Gastrocnemius medialis (tissue), 4 donors: Measurements from ENCODE around the gene PER3.

ENCODE experiments used
- POLR2A ChIP-seq, 2 donors: fragments of 450-650 bp; IDR thresholded peaks; one replicate each; pipeline ENCODE4 v1.6.1; 2017; ENCODE audit warnings: antibody characterized with exemption in 2 of 2, mild to moderate bottlenecking in 2 of 2, moderate library complexity in 2 of 2
- TF ChIP-seq, protein P1 (sequence below), 5 experiments: fragments of 450-650 bp in 3 of 5; fragments of 200-600 bp in 2 of 5; sonication (generic) in 2 of 5; IDR thresholded peaks in 4 of 5; conservative IDR thresholded peaks in 1 of 5; 1 replicate in 4 of 5; 2 replicates in 1 of 5; pipeline ENCODE4 v1.5.1; 2016 to 2019; ENCODE audit warnings: antibody characterized with exemption in 5 of 5, mild to moderate bottlenecking in 3 of 5, moderate library complexity in 3 of 5

DNA sequence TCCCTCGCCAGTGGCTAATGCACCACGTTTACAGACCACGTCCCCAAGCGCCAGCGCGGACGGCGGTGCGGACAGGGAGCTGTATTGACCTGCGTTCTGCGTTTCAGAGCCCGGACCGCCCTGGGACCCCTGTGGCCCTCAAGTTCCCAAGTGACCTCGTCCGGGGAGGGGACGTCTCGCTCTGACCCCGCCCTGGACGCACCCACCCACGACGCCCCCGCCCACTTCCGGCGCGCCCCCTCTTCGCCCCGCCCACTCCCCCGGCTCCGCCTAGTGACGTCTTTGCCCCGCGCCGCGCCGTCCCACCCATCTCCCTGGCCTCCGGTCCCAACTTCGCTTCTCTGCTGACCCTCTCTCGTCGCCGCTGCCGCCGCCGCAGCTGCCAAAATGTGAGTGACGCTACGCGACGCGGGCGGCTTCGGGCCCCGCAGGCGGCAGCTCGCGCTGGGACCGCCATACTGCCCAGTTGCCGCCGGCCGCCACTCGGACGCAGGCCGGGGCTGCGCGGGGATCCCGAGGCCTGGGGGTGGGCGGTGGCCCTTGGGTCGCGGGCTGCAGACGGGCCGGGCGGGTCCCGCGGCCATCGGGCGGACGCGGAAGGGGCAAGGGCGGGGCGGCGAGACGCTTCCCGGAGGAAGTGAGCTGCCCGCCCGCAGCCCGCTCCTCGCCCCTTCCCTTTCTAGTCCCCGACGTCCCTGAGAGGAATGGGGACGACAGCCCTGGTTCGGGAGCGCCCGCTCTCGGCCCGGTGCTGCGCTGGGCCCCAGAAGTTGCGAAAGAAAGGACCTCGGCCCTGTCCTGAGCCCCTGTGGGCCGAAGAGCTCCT is 12.9 kb upstream of the PER3 start, which contains the start of gene VAMP3:
- TF ChIP-seq, protein P1, sequence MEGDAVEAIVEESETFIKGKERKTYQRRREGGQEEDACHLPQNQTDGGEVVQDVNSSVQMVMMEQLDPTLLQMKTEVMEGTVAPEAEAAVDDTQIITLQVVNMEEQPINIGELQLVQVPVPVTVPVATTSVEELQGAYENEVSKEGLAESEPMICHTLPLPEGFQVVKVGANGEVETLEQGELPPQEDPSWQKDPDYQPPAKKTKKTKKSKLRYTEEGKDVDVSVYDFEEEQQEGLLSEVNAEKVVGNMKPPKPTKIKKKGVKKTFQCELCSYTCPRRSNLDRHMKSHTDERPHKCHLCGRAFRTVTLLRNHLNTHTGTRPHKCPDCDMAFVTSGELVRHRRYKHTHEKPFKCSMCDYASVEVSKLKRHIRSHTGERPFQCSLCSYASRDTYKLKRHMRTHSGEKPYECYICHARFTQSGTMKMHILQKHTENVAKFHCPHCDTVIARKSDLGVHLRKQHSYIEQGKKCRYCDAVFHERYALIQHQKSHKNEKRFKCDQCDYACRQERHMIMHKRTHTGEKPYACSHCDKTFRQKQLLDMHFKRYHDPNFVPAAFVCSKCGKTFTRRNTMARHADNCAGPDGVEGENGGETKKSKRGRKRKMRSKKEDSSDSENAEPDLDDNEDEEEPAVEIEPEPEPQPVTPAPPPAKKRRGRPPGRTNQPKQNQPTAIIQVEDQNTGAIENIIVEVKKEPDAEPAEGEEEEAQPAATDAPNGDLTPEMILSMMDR (IDR thresholded peaks at IDR 0.05 in 4 of 5, conservative IDR thresholded peaks at IDR 0.05 in 1 of 5) = no peak
- peak; percentile 72 to 81 for TF ChIP-seq POLR2A (IDR thresholded peaks at IDR 0.05)
